Smooth muscle cell (in vitro differentiated cells): ENCODE data around the gene ICE1. TPM values are rescaled to one million over a fixed set of nuclear protein-coding genes. Genes with fewer than 3 reads are reported as not detected.
"Not testable (repeated sequence)": the region's sequence is repeated elsewhere in the genome, so short reads cannot be mapped to it uniquely, and the experiment has no call there.

Source experiments
- DNase-seq: peaks from one replicate; lab custom pipeline; 2025; ENCODE audit not compliant: unreplicated experiment; lab: John Stamatoyannopoulos, UW
- H2AFZ ChIP-seq: fragments of 200-600 bp; sonication (generic); 2 replicates; pipeline ENCODE4 v1.6.0; 2016; ENCODE audit warnings: antibody characterized with exemption, low read depth, mild to moderate bottlenecking
- H3F3A ChIP-seq: fragments of 200-600 bp; sonication (generic); 2 replicates; pipeline ENCODE4 v1.6.0; 2017; ENCODE audit warnings: antibody characterized with exemption, low read depth
- H3K27ac ChIP-seq: fragments of 200-600 bp; sonication (generic); 2 replicates; pipeline ENCODE4 v1.5.1; 2016; ENCODE audit warnings: low read depth, mild to moderate bottlenecking
- H3K27me3 ChIP-seq: fragments of 200-600 bp; sonication (generic); 2 replicates; pipeline ENCODE4 v1.6.1; 2016; ENCODE audit warnings: low read depth, mild to moderate bottlenecking
- H3K36me3 ChIP-seq: fragments of 200-600 bp; sonication (generic); 2 replicates; pipeline ENCODE4 v1.5.1; 2016; ENCODE audit warnings: low read depth
- H3K4me1 ChIP-seq: fragments of 200-600 bp; sonication (generic); 2 replicates; pipeline ENCODE4 v1.5.1; 2016; ENCODE audit warnings: low read depth
- H3K4me2 ChIP-seq: fragments of 200-600 bp; sonication (generic); 2 replicates; pipeline ENCODE4 v1.6.0; 2016; ENCODE audit warnings: mild to moderate bottlenecking
- H3K4me3 ChIP-seq: fragments of 200-600 bp; sonication (generic); 2 replicates; pipeline ENCODE4 v1.5.1; 2016; ENCODE audit warnings: mild to moderate bottlenecking
- H3K79me2 ChIP-seq: fragments of 200-600 bp; sonication (generic); 2 replicates; pipeline ENCODE4 v1.6.0; 2016; ENCODE audit warnings: low read depth, mild to moderate bottlenecking
- H3K9ac ChIP-seq: fragments of 200-600 bp; sonication (generic); 2 replicates; pipeline ENCODE4 v1.6.0; 2016; ENCODE audit warnings: low read depth
- H3K9me3 ChIP-seq: fragments of 200-600 bp; sonication (generic); replicated peaks from 2 replicates; pipeline ENCODE4 v1.5.1; 2016; ENCODE audit warnings: low read depth
- H4K20me1 ChIP-seq: fragments of 200-600 bp; sonication (generic); 2 replicates; pipeline ENCODE4 v1.6.0; 2016; ENCODE audit warnings: low read depth
- CTCF ChIP-seq: fragments of 200-600 bp; sonication (generic); IDR thresholded peaks from 2 replicates; pipeline ENCODE4 v1.5.1; 2017; ENCODE audit warnings: borderline replicate concordance, mild to moderate bottlenecking, antibody characterized with exemption; ENCODE audit not compliant: insufficient read depth, poor library complexity, severe bottlenecking
- whole genome bisulfite sequencing: methylation state at CpG from one replicate; pipeline ENCODE4 v1.1.7; 2016; ENCODE audit warnings: low lambda C conversion rate; 5-methylcytosine and 5-hydroxymethylcytosine counted together
- polyA plus RNA-seq: library from polyadenylated mRNA; unstranded; fragments of >200 nt; fragmentation: Nextera tagmentation; extraction: Ambion mirVana; gene quantifications from 2 replicates; pipeline ENCODE4 v1.2.1, GENCODE V29; 2016
- total RNA-seq: library from RNA; depleted of rRNA; stranded (reverse); fragments of >200 nt; gene quantifications from 2 replicates; pipeline ENCODE4 v1.2.3, GENCODE V29; 2014

Gene ICE1
- total and polyA plus RNA-seq, 2 experiments from 2014 or later, result 10.2 to 25.4 TPM

- no peak overlapping the region for H3K9ac ChIP-seq
- no peak overlapping the region for H3K4me2 ChIP-seq
- no peaks in the 10 kb centered on the region for H4K20me1 ChIP-seq
Measured at GRCh38 chr5:5512543-5512942, 90.1 kb downstream of the ICE1 start.

GRCh38 chr5:5520622-5521021 is 98.1 kb downstream of the ICE1 start:
- H3K9ac ChIP-seq, H3K4me1 ChIP-seq, H3F3A ChIP-seq, H3K27ac ChIP-seq, H3K27me3 ChIP-seq, H3K4me3 ChIP-seq, H4K20me1 ChIP-seq, H3K9me3 ChIP-seq, H3K4me2 ChIP-seq, H2AFZ ChIP-seq, H3K36me3 ChIP-seq, DNase-seq, H3K79me2 ChIP-seq: not testable (repeated sequence)
- WGBS, result 68% methylated on average over 4 of the region's 4 CpGs

More at GRCh38 chr5:5512543-5512942, 90.1 kb downstream of the ICE1 start:
- H3K4me1 ChIP-seq, result no peaks in the 10 kb centered on the region
- no peak overlapping the region for H3K4me3 ChIP-seq
- H3K36me3 ChIP-seq, result no peaks in the 10 kb centered on the region
- no peak overlapping the region for H2AFZ ChIP-seq
- H3K9me3 ChIP-seq, result no peaks in the 10 kb centered on the region
- H3K27ac ChIP-seq, result no peak overlapping the region
- H3F3A ChIP-seq, result no peaks in the 10 kb centered on the region
- no peaks in the 10 kb centered on the region for H3K27me3 ChIP-seq
- WGBS, result 83% methylated on average over 4 of the region's 4 CpGs
- DNase-seq, result no peak
- H3K79me2 ChIP-seq, result no peaks in the 10 kb centered on the region
- TF ChIP-seq CTCF, result no peak

- Histone ChIP-seq H3K79me2 (no peaks in the 10 kb centered on the region), H3K27ac (no peak overlapping the region), H3K9me3 (no peaks in the 10 kb centered on the region), H3K27me3 (no peaks in the 10 kb centered on the region), H3K36me3 (no peaks in the 10 kb centered on the region), H3K4me2 (no peak overlapping the region), H4K20me1 (no peaks in the 10 kb centered on the region), H3K9ac (no peak overlapping the region), H2AFZ (no peak overlapping the region), H3F3A (no peaks in the 10 kb centered on the region), H3K4me3 (no peak overlapping the region), H3K4me1 (no peaks in the 10 kb centered on the region)
- WGBS, result 54% methylated on average over 8 of the region's 8 CpGs
- no peak for DNase-seq
- TF ChIP-seq CTCF, result no peak
Measured at GRCh38 chr5:5521029-5521428, 98.6 kb downstream of the ICE1 start.

- no peak overlapping the region for H2AFZ ChIP-seq
- WGBS, result 89% methylated on average over 2 of the region's 2 CpGs
- no peak overlapping the region for H3K4me2 ChIP-seq
- no peaks in the 10 kb centered on the region for H3K36me3 ChIP-seq
- H3K4me3 ChIP-seq, result no peak overlapping the region
- no peak for DNase-seq
- no peak for TF ChIP-seq CTCF
- no peaks in the 10 kb centered on the region for H3K9me3 ChIP-seq
- H3K27me3 ChIP-seq, result no peaks in the 10 kb centered on the region
- no peaks in the 10 kb centered on the region for H3K4me1 ChIP-seq
- H4K20me1 ChIP-seq, result no peaks in the 10 kb centered on the region
- no peak overlapping the region for H3K27ac ChIP-seq
- no peak overlapping the region for H3K9ac ChIP-seq
- no peaks in the 10 kb centered on the region for H3F3A ChIP-seq
- H3K79me2 ChIP-seq, result no peaks in the 10 kb centered on the region
Measured at GRCh38 chr5:5521478-5521877, 99.0 kb downstream of the ICE1 start.
